Measurements from ENCODE around the gene SPHK1.

- TF ChIP-seq POLR2A (IDR thresholded peaks at IDR 0.05; ENCODE audit: low read length): peak; percentile 76
- no peak for TF ChIP-seq GATA1 (IDR thresholded peaks at IDR 0.05; ENCODE audit: low read depth, low read length)
Observed at GRCh38 chr17:76353599-76354316, 30.7 kb upstream of the SPHK1 start, which contains the start of gene PRPSAP1.
